Activated CD4-positive, alpha-beta T cell treated with anti-CD3 and anti-CD28 coated beads, Interleukin-2, amount 50 U/mL, for 4 hours (primary cell): ENCODE results near the gene USP30.

ENCODE experiments used
- DNase-seq, 2 experiments: peaks; one replicate each; pipeline ENCODE4 v3.0.0-alpha.2; 2020

The USP30 gene

GRCh38 chr12:109098183-109098604 lies 45.8 kb downstream of the USP30 start:
- peak in 1 of 2 experiments; percentile 20 for DNase-seq

GRCh38 chr12:109098651-109099050 lies 46.3 kb downstream of the USP30 start:
- no peak for DNase-seq

- DNase-seq = no peak
Observed at GRCh38 chr12:109099431-109100020, 47.1 kb downstream of the USP30 start.

GRCh38 chr12:109100741-109101140 lies 48.4 kb downstream of the USP30 start:
- DNase-seq = no peak

- DNase-seq = no peak
Observed at GRCh38 chr12:109102491-109102890, 50.1 kb downstream of the USP30 start.

GRCh38 chr12:109105176-109105575 lies 52.8 kb downstream of the USP30 start:
- DNase-seq = no peak

GRCh38 chr12:109109746-109110350 lies 57.5 kb downstream of the USP30 start:
- DNase-seq = no peak

GRCh38 chr12:109110988-109111495 lies 58.7 kb downstream of the USP30 start:
- DNase-seq = peak; percentile 26 to 38

GRCh38 chr12:109112720-109113465 lies 60.5 kb downstream of the USP30 start:
- DNase-seq = no peak

GRCh38 chr12:109113661-109114321 lies 61.4 kb downstream of the USP30 start:
- DNase-seq = no peak

GRCh38 chr12:109114644-109115043 lies 62.3 kb downstream of the USP30 start:
- DNase-seq = no peak

- DNase-seq = no peak
Observed at GRCh38 chr12:109115404-109115757, 63.0 kb downstream of the USP30 start.

- DNase-seq = no peak
Observed at GRCh38 chr12:109115758-109116610, 63.6 kb downstream of the USP30 start, which contains the start of gene ACACB. Gene ACACB (plus strand): TSS chr12:109116587. CDS start chr12:109139406, 22,819 bp downstream.

- DNase-seq = no peak
Observed at GRCh38 chr12:109116611-109116949, 64.2 kb downstream of the USP30 start.

- DNase-seq = no peak
Observed at GRCh38 chr12:109120095-109120494, 67.7 kb downstream of the USP30 start.

- no peak for DNase-seq
Observed at GRCh38 chr12:109120557-109120956, 68.2 kb downstream of the USP30 start.

GRCh38 chr12:109121346-109121880 lies 69.0 kb downstream of the USP30 start:
- no peak for DNase-seq

GRCh38 chr12:109124878-109125648 lies 72.7 kb downstream of the USP30 start:
- DNase-seq = no peak

GRCh38 chr12:109125791-109126190 lies 73.4 kb downstream of the USP30 start:
- no peak for DNase-seq

GRCh38 chr12:109126784-109127183 lies 74.4 kb downstream of the USP30 start:
- no peak for DNase-seq

GRCh38 chr12:109127533-109128242 lies 75.3 kb downstream of the USP30 start:
- no peak for DNase-seq
